ENCODE measurements around the gene KCNMA1. TPM values are rescaled to one million over a fixed set of nuclear protein-coding genes. Genes with fewer than 3 reads are reported as not detected.

KCNMA1 gene
- total RNA-seq, 1 experiment from 2014 or later, result 0.70 TPM

DNA sequence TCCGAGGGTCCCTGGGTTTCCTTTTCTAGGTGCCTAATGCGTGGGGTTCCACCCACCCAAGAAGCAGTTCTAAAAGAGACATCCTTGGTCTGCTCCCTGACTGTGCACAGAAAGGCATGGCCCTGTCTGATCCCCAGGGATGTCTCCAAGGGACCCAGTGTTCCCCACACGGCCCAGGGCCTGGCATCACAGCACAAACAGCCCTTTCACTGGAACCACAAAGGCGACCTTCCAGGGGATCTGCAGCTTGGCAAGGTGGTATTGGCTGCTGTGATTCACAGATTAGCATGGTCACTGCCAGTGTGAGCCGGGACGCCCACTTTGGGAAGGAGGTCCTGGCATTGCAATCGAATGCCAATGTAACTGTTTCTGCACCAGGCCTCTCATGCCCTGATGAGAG lies 6.4 kb downstream of the KCNMA1 start:
- Histone ChIP-seq H3K9me3 (ENCODE audit: insufficient read depth, low read depth) (no peaks in the 10 kb centered on the region), H3K27ac (no peak overlapping the region), H3K36me3 (ENCODE audit: low read depth) (no peaks in the 10 kb centered on the region), H2AFZ (no peak overlapping the region), H3F3A (ENCODE audit: insufficient read depth, low read depth) (peaks cover 16% of the 10 kb centered on the region), H3K27me3 (ENCODE audit: insufficient read depth, low read depth) (no peaks in the 10 kb centered on the region), H3K4me3 (no peak overlapping the region), H3K4me2 (no peak overlapping the region), H4K20me1 (ENCODE audit: insufficient read depth) (no peaks in the 10 kb centered on the region), H3K4me1 (replicated peaks; ENCODE audit: insufficient read depth) (peaks cover 30% of the 10 kb centered on the region), H3K79me2 (ENCODE audit: low read depth) (no peaks in the 10 kb centered on the region), H3K9me2 (ENCODE audit: insufficient read depth) (no peaks in the 10 kb centered on the region)
- BruUV-seq (replicated peaks), result no TSS peak
- intact Hi-C loops (cut with micrococcal nuclease; ENCODE audit: unreplicated experiment), result no loop called here
- no peak for TF ChIP-seq EZH2 (IDR thresholded peaks at IDR 0.05; ENCODE audit: low read depth)
- TF ChIP-seq, protein P1, sequence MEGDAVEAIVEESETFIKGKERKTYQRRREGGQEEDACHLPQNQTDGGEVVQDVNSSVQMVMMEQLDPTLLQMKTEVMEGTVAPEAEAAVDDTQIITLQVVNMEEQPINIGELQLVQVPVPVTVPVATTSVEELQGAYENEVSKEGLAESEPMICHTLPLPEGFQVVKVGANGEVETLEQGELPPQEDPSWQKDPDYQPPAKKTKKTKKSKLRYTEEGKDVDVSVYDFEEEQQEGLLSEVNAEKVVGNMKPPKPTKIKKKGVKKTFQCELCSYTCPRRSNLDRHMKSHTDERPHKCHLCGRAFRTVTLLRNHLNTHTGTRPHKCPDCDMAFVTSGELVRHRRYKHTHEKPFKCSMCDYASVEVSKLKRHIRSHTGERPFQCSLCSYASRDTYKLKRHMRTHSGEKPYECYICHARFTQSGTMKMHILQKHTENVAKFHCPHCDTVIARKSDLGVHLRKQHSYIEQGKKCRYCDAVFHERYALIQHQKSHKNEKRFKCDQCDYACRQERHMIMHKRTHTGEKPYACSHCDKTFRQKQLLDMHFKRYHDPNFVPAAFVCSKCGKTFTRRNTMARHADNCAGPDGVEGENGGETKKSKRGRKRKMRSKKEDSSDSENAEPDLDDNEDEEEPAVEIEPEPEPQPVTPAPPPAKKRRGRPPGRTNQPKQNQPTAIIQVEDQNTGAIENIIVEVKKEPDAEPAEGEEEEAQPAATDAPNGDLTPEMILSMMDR (conservative IDR thresholded peaks at IDR 0.05), result no peak
- no peak for DNase-seq
- CTCF ChIA-PET, result no interaction called here
- POLR2A ChIA-PET (ENCODE audit: unreplicated experiment), result no interaction called here

DNA sequence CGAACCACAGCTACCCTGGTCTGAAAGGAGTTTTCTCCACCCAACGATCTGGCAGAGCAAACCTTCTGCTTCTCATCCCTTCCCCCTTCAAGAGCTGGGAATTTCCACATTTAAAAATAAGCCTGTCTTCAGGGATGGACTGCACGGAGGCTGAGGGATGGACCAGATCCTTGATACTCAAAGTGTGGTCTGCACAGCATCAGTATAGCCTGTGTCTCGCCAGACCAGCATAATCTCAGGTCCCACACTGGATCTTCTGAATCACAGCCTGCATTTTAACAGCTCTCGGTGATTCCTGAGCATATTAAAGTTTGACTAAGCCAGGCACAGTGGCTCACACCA lies 7.1 kb downstream of the KCNMA1 start:
- intact Hi-C loops (cut with micrococcal nuclease; ENCODE audit: unreplicated experiment), result no loop called here
- CTCF ChIA-PET, result no interaction called here
- H3K4me1 ChIP-seq (replicated peaks; ENCODE audit: insufficient read depth), result peaks cover 23% of the 10 kb centered on the region
- no peaks in the 10 kb centered on the region for H4K20me1 ChIP-seq (ENCODE audit: insufficient read depth)
- no peaks in the 10 kb centered on the region for H3K79me2 ChIP-seq (ENCODE audit: low read depth)
- no peaks in the 10 kb centered on the region for H3K27me3 ChIP-seq (ENCODE audit: insufficient read depth, low read depth)
- H3K9me3 ChIP-seq (ENCODE audit: insufficient read depth, low read depth), result no peaks in the 10 kb centered on the region
- no peak overlapping the region for H3K4me2 ChIP-seq
- no peaks in the 10 kb centered on the region for H3K9me2 ChIP-seq (ENCODE audit: insufficient read depth)
- H3K4me3 ChIP-seq, result no peak overlapping the region
- no peak overlapping the region for H2AFZ ChIP-seq
- POLR2A ChIA-PET (ENCODE audit: unreplicated experiment), result no interaction called here
- peaks cover 16% of the 10 kb centered on the region for H3F3A ChIP-seq (ENCODE audit: insufficient read depth, low read depth)
- no TSS peak for BruUV-seq (replicated peaks)
- H3K27ac ChIP-seq, result no peak overlapping the region
- no peaks in the 10 kb centered on the region for H3K36me3 ChIP-seq (ENCODE audit: low read depth)
- no peak for DNase-seq
- TF ChIP-seq, protein P1 (conservative IDR thresholded peaks at IDR 0.05), result no peak
- TF ChIP-seq EZH2 (IDR thresholded peaks at IDR 0.05; ENCODE audit: low read depth), result no peak

DNA sequence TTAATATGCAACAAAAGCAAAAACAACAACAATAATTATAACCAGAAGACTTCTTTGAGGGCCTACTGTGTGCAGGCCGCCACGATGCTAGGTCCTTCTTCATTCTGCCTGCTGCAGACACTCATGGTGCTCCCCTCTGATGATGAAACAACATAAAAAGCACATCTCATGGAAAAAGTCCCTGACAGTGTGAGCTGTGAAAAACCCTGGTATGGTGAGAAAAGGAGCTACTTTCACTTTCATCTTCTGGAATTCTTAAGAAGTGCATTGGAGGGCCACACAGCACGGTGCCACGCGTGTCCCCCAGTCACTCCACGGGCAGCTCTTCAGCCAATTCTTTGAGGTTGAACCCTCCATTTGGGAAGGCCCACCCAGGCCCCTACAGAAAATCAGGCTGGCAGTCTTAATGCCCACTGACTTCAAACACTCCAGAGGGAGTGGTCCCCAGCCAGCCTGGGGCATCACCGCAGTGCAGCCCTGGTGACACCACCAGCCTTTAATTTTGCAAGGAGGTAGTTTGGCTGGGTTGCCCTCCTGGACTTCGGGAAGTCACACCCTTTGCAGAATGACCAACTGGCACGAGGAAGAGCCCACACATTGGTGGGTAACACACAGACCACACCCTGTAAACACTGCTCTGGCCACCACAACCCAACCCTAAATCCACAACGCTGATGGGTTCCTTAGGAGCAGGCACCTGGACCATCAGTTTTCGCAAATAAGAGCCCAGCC lies 7.7 kb downstream of the KCNMA1 start:
- DNase-seq, result no peak
- TF ChIP-seq, protein P1 (conservative IDR thresholded peaks at IDR 0.05), result no peak
- Histone ChIP-seq H3K4me2 (0 out of 2 replicates have a peak overlapping the region, but pooled peaks have one; percentile 17), H2AFZ (no peak overlapping the region), H3K27me3 (ENCODE audit: insufficient read depth, low read depth) (no peaks in the 10 kb centered on the region), H3K79me2 (ENCODE audit: low read depth) (no peaks in the 10 kb centered on the region), H3K4me3 (no peak overlapping the region), H3K36me3 (ENCODE audit: low read depth) (no peaks in the 10 kb centered on the region), H3K9me3 (ENCODE audit: insufficient read depth, low read depth) (no peaks in the 10 kb centered on the region), H3K27ac (peak overlapping the region; percentile 31), H4K20me1 (ENCODE audit: insufficient read depth) (no peaks in the 10 kb centered on the region), H3K9me2 (ENCODE audit: insufficient read depth) (no peaks in the 10 kb centered on the region), H3K4me1 (replicated peaks; ENCODE audit: insufficient read depth) (peaks cover 22% of the 10 kb centered on the region), H3F3A (ENCODE audit: insufficient read depth, low read depth) (peaks cover 16% of the 10 kb centered on the region)
- ChIA-PET CTCF (no interaction called here), POLR2A (ENCODE audit: unreplicated experiment) (no interaction called here)
- intact Hi-C loops (cut with micrococcal nuclease; ENCODE audit: unreplicated experiment), result no loop called here
- BruUV-seq (replicated peaks), result no TSS peak

Measured in PC-9 (cell line).